MV-4-11 (cell line): ENCODE measurements around the gene ZNG1B.
"Not testable (repeated sequence)": the region's sequence is repeated elsewhere in the genome, so short reads cannot be mapped to it uniquely, and the experiment has no call there.

Source experiments
- DNase-seq: peaks from one replicate; lab custom pipeline; 2025; lab: John Stamatoyannopoulos, UW

The ZNG1B gene

DNA sequence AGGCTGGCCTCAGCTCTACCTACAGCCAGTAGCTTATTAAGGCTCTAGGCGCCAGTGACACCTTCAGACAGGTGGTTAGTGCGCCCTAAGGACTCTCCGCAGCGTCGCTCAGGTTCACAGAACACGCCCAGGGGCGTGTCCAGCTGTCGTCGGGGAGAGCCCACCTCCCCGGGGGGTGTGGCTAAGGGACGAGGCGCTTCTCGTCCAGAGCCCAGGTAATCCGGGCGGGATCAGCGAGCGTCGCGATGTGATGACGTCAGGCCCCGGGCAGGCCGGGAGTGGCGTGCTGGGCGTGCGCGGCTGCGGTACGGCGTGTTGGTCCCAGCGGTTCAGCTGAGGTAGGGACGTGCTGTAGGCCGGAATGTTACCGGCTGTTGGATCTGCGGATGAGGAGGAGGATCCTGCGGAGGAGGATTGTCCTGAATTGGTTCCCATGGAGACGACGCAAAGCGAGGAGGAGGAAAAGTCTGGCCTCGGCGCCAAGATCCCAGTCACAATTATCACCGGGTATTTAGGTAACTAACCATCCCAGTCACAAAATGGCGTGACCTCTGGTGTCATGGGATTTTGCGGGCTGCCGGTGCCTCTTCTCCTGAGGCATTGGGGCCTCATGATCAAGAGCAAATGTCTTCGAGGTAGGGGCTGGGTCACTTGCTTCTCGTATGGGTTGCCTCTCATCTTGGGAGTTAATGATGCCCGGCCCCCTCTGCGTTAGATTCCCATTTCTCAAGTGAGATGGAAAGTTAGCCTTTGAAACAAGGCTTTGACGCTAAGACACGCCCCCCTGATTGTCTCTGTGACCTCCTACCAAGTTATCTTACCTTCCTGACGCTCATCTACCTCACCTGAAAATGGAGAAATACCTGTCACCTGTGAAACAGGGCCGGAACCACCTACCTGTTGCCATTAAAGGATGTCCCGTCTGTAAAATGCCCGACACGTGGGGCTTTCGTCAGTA, at the start of gene ZNG1B:
Gene ZNG1B (plus strand): TSS at position 184 of the 958 bp plus-strand sequence. CDS start 178 bp downstream, at position 362.
- not testable (repeated sequence) for DNase-seq

- DNase-seq, result no peak
These were observed 47.2 kb upstream of the ZNG1B start for GRCh38 chr2:113390124-113390849.

DNA sequence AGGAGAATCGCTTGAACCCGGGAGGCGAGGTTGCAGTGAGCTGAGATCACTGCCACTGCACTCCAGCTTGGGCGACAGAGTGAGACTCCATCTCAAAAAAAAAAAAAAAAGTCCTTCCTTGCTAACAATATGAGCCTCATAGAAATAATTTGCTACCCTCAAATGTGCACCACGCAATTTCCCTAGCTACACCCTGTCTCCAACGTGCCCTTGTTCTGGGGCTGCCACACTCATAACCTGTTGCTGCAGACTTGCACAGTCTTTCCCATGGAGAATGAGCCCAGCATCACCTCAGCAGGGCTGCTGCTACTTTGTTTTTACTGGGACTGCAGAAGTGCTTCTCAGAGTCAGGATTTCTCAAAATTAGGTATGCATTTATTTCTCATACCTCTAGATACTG, 46.4 kb upstream of the ZNG1B start:
- DNase-seq, result no peak

DNA sequence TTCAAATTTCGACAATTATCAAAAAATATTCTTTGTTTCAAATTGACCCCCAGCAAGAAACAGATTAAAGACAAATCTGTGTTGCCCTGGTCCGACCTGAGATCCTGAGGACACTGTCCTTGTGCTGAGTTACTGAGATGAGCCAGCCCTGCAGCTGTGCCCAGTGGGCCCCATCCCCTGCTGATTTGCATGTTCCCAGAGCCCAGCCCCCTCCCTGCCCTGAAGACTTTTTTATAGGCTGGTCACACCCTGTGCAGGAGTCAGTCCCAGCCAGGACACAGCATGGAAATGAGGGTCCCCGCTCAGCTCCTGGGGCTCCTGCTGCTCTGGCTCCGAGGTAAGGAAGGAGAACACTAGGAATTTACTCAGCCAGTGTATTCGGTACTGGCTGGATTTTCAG, 31.4 kb upstream of the ZNG1B start:
- no peak for DNase-seq

DNA sequence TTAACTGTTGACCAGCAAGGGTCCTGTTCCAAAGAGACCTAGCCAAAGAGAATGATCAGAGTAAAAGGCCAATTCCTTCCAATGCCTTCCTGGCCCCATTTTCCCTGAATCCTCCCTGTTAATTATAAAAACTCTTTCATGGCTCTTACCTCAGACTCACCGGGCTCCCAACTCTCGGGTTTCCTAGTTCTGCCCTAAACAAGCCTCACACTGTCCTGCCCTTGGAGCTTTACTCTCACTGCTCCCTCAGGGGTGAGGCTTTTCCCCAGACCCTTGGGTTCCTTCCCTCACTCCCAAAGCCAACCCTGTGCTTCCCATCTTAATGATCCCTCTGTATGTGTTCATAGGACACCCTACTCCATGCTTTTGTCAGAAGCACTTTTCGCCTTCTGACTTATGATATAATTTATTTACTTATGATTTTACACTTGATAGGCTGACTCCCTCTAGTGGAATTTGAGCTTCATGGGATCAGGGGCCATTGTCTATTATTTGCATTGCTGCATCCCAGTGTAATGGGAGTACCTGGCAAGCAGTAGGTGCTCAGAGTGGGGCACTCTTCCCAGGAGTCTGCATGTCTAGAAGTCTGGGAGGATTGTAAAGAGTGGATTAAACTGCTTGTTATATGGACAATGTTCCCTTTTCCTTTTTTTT, 29.9 kb upstream of the ZNG1B start:
- DNase-seq, result no peak

DNA sequence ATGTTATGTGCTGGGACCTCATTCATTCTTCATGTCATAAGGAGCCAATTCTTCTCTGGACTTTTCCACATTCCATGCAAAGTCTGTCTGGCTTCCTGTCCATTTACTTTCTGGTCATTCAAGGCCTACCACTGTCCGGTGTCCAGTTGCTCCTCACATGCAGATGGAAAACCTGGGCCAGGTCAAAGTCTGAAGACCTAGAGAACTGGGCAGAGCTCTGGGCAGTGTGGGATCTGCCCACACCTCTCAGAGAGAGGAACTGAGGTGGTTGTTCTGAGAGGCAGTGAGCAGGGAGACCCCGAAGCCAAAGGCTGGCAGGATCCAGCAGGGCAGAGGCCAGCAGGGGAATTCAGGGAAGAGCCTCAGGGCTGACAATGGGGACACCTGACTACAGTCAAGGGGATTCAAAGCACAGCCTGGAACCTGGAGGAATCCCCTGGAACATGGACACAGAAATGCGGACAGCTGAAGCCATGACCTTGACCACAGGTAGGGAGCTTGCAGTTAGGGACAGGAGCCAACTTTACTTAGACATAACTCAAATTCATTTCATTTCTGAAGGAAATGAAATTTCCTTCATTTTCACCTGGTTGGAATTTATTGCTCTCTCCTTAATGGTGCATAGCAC, 25.7 kb upstream of the ZNG1B start:
- DNase-seq, result not testable (repeated sequence)

- DNase-seq, result not testable (repeated sequence)
These were observed 24.7 kb upstream of the ZNG1B start for GRCh38 chr2:113412774-113413173.

DNA sequence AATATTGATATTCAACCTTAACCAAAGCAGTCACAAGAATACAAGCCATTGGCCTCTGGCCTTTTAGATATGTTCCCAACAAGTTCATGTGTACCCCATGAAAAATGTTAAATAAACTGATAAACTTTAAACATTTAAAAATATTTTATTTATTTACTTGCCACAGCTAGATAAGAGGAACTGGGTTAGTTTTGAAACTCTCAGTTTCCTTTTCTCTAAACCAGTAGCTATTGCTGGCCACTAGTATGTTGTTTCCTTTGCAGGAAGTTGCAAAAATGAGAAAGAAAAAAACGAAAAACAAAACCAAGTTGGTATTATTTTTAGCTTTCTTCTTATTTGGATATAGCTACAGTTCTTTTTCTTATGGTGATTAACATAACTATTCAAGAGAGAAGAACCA, 5.7 kb upstream of the ZNG1B start:
- DNase-seq, result not testable (repeated sequence)

- DNase-seq, result not testable (repeated sequence)
These were observed 4.0 kb upstream of the ZNG1B start for GRCh38 chr2:113433468-113433867.

DNA sequence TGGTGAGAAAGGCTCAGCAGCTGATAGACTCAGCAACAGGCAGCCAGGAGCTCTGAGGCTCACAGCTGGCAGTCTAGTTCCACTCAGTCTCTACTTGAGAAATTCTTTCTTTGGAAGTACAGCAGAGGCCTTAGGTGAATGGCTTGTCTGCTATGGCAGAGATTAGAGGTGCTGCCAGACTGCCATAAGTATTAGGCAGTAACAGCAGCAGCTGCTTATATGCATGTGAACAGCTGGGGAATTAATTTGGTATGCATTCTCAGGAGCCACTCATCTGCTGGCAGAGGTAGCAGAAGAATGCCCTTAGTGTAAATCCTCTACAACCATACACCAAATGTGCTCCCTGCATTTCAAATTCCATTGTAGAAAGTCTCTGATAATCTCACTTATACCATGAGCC, 28.3 kb downstream of the ZNG1B start:
- not testable (repeated sequence) for DNase-seq

DNA sequence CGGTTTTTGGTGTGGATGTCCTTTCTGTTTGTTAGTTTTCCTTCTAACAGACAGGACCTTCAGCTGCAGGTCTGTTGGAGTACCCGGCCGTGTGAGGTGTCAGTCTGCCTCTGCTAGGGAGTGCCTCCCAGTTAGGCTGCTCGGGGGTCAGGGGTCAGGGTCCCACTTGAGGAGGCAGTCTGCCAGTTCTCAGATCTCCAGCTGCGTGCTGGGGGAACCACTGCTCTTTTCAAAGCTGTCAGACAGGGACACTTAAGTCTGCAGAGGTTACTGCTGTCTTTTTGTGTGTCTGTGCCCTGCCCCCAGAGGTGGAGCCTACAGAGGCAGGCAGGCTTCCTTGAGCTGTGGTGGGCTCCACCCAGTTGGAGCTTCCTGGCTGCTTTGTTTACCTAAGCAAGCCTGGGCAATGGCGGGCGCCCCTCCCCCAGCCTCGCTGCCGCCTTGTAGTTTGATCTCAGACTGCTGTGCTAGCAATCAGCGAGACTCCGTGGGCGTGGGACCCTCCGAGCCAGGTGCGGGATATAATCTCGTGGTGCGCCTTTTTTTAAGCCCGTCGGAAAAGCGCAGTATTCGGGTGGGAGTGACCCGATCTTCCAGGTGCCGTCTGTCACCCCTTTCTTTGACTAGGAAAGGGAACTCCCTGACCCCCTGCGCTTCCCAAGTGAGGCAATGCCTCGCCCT, 39.3 kb downstream of the ZNG1B start:
- not testable (repeated sequence) for DNase-seq

- not testable (repeated sequence) for DNase-seq
These were observed 59.0 kb downstream of the ZNG1B start for GRCh38 chr2:113496527-113496926.

GRCh38 chr2:113498365-113498764, 60.9 kb downstream of the ZNG1B start, which contains the start of gene FOXD4L1:
TSS of gene FOXD4L1 (plus strand) at chr2:113498665. CDS start at chr2:113499257, 592 bp downstream.
- DNase-seq, result not testable (repeated sequence)

DNA sequence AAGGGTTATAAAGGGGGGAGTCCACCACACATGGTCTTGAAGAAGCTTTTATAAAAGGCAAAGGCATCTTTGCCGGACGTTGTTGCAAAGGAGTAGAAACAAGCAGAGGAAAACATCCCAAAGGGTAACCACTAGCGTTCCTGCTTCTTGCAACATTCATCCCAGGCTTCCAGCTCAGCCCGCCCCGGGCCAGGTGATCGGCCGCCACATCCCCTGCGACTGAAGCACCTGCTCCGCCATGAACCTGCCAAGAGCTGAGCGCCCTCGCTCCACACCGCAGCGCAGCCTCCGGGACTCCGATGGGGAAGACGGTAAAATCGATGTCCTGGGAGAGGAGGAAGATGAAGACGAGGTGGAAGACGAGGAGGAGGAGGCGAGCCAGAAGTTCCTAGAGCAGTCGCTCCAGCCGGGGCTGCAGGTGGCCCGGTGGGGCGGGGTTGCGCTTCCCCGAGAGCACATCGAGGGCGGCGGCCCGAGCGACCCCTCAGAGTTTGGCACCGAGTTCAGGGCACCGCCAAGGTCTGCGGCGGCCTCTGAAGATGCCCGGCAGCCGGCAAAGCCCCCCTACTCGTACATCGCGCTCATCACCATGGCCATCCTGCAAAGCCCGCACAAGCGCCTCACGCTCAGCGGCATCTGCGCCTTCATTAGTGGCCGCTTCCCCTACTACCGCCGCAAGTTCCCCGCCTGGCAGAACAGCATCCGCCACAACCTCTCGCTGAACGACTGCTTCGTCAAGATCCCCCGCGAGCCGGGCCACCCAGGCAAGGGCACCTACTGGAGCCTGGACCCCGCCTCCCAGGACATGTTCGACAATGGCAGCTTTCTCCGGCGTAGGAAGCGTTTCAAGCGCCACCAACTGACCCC, 61.8 kb downstream of the ZNG1B start:
- not testable (repeated sequence) for DNase-seq

DNA sequence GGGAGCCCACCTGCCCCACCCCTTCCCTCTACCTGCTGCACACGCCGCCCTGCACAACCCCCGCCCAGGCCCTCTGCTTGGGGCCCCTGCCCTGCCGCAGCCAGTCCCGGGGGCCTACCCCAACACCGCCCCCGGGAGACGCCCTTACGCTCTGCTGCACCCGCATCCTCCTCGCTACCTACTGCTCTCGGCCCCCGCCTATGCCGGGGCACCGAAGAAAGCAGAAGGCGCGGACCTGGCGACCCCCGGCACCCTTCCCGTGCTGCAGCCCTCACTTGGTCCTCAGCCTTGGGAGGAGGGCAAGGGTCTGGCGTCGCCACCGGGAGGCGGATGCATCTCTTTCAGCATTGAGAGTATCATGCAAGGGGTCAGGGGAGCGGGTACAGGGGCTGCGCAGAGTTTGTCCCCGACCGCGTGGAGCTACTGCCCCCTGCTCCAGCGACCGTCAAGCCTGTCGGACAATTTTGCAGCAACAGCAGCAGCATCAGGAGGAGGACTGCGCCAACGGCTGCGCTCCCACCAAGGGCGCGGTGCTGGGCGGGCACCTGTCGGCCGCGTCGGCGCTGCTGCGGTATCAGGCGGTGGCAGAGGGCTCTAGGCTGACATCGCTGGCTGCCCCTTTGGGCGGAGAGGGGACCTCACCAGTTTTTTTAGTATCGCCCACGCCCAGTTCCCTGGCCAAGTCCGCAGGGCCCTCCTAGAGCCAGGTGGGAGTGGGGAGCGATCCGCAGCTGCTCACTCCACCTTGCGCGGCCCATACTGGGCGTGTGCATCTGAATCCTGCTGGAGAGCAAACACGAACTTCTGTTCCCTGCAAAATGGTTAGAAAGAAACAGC, 62.6 kb downstream of the ZNG1B start:
- DNase-seq, result not testable (repeated sequence)

DNA sequence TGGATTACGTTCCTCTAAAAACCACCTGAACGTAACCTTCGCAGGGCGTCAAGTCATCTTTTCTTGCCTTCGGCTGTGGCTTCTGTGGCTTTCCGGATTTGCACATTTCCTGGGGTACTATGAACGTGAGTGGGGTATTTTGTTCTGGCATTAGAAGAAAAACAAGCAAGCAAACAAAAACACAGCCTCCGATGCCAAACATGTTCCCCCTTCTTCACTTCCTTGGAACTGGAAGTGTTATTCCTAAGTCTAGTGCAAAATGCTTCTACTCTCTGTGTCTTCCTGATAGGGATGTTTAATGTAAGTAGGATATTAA, 63.2 kb downstream of the ZNG1B start:
- not testable (repeated sequence) for DNase-seq

GRCh38 chr2:113502216-113503093, 65.0 kb downstream of the ZNG1B start:
- DNase-seq, result not testable (repeated sequence)
